Fibroblast of the conjunctiva (primary cell): Measurements from ENCODE around the gene LPP.
A peak's percentile ranks its signal among the peaks of the same experiment; 100 is the strongest.

Experiments used
- DNase-seq: peaks from one replicate; pipeline ENCODE4 v3.0.0-alpha.2; 2010; ENCODE audit warnings: low read depth

LPP gene

DNA sequence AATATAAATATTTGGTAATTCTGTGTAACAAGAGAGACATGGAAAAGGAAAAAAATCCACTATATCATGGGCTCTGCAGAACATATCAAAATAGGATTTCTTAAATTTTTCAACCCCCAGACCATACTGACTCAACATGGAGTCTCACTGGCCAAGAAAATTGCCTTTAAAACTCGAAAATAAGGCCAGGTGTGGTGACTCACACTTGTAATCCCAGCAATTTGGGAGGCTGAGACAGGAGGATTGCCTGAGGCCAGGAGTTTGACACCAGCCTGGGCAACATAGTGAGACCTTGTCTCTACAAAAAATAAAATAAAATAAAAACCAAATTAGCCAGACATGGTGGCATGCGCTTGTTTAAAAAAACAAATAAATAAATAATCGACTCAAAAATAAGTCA is 723.4 kb downstream of the LPP start:
- no peak for DNase-seq

DNA sequence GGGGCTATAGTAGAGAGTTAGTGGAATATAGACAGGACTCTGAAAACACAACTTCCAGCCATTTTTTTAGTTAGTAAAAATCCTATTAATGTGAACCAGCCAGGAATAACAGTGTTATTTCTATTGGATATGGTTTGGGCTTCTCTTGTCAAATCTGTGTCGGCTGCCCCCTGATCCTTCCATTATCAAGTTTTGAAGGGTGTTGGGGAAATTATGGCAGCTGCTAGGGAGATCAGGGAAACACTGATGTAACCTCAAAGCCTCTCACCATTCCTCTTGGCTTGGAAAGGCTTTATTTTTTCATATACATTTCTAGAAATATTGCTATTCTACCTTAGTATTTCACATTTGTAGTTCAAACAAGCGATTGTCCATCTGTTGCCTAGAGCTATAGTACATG is 724.1 kb downstream of the LPP start:
- no peak for DNase-seq

DNA sequence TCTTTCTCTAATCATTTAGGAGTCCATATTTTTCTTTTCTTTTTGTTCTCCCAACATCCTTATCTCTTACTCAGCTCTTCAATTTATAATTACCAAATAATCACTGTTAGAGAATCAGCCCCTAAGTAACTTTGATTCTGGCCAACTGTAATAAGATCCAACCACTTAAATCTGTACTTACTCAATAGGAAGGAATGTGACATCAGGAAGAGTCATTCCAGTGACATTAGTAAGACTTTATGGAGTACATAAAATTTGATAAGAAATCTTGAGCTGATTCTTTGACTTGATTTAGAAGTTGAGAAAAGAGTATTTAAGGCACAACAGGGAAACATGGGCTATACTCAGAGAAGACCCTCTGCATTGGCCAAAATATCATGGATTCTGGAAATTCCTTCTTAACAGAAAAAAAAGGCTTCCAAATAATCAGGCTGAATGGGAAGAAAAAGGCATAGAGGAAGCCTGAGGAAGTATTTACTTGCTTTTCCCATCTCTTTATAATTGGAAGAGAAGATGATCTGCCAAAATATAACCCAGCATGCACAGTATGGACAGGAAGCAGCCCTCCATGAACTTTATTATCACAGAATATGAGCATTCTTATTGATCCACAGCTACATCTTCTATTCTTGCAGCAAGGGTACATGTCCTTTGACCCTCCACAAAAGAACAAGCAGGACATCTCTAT is 728.1 kb downstream of the LPP start:
- DNase-seq: peak; percentile 81

DNA sequence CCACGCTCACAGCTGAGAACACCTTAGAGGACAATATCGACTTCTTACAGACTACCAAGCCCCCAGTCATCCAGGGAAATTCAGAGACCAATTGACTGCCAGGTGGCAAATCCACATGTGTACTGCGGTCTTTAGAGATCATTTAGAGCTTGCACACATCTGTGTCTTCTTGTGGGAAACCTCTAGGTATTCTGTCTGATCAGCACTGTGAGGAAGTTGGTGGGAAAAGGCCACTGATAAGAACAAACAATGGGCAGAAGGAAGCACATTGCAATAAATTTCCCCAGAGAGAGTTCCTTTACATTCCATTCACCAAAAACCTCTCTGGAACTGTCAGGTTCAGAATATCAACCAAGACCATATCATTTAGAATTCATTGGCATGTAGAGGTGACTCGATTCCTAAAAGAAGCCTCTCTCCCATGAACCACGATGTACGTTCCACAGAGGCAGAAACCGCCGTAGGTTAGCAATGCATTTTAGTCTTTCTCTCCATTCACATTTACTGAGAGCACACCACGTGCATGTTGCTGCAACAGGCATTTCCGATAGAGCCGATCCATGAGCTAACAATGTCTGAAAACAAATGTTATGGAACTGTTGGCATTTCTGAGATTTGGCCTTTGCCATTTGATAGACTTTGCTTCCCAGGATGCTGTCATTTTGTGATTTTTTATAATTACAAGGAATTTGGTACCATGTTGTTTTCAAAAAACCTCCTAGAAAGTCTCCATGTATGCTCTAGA is 730.5 kb downstream of the LPP start:
- DNase-seq: no peak

DNA sequence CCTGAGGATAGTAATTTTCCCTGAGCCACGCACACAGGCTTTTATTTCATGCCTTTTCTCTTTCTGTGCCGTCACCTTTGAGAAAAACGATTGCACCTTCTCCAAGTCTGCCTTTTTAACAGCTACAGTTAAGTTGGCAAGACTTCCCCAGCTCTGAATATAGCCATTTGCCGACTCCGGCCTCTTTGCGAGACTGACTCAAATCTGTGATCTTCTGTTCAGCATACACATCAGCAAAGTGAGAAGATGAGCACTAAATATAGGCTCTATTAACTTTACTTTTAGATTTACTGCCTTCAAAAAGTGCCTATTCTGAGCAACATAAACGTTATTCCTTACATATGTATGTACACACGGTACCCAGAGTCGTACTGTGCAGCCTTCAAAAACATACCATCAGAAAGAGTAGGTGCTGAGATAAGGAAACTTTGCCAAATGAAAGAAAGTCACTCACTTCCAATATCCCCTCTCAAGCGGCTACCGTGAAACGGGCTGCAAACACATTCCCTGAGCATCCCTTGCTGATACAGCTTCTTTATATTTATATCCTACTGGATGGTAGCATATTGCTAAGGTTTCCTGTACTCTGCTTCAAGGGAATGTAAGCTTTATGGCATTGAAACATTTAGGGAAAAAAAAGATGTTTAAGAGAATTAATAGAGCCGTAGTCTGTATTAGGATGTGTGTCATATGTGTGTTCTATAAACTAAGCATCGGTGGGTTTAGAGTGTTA is 734.5 kb downstream of the LPP start:
- DNase-seq: no peak

DNA sequence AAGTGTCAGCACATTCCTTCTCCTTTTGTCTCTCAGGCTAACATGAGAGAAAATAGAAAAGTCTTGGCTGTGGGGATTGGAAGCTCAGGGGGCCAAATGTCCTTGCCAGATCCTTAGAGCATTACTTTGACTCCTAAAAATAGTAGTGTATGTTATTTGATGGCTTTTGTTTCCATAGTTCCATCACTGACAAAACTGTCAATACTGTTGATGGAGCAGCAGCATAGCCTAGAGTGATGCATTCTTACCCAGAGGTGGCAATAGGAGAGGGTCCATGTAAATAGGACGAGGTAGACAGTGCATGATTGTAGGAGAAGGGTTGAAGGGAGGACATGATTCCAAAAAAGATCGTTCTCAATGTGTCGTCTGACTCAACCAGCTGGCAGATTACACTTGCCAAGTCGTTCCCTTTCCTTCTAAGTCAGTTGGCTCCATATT is 735.1 kb downstream of the LPP start:
- no peak for DNase-seq

DNA sequence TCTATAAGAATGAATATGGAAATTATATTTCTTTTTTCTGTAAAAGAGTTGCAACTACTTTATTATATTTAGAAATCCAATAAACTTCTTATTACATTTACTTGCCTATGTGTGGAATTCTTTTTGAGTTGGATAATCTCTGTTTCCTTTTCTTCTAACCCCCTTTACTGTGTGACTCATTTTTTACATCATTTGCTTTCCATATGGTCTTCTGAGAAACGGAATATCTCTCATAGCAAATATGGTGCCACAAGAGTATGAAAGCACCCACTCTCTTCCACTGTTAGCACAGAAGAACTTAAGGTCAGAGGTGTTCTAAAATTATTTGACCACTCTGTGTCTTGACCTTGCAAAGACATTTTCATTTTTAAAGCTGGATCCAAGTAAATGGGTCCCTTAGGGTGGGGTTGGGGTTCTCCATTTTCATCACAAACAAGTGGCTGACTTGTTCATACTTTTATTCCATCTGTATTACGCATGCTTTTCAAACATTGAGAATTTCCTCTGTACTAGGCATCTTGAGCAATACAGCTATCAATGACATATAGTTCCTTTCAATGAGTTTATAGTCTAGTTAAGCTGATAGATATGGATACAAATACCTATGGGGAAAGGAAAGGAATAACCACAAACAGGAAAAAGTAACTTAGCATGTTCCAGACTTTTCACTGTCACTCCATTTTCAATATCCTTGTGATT is 736.8 kb downstream of the LPP start:
- DNase-seq: peak; percentile 75

DNA sequence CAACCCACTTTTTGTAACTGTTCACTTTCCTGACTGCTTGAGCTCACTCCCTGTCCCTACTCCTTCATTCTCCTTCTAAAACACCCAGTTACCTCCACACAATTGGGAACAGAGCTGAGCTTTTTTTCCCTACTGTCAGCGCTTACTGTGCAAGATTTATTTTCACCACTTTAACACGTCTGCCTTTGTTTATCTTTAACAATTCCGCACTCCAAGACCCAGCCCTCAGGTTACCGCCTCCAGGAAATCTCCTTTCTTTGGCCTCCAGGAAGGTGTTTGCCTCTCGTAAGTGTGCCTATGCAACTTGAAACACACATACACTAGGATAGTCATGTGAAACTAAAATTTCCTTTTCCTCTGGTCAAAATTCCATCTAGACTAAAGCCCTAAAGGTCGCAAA is 745.9 kb downstream of the LPP start:
- no peak for DNase-seq

DNA sequence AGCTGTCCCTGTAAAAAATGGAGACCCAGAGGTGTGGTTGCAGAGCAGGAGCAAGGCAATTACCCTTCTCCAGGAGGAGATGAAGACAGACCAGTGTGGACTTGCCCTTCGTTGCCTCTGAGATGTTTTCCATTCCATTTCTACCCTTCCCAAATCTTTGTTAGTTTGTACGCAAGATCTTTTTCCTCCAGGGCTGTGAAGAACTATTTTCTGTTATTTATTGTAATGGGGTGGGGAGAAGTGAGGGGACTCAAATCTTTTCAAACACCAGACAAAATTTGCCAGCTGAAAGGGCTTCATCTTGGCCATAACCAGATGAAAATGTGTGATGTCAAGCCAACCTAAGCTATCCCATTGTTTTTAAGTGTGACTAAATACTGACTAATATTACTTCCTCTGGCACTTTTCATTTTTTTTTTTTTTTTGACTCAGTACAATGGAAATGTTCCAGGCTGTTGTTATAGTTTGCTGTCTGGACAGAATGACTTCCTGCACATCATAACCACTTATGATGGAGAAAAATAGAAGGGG is 746.5 kb downstream of the LPP start:
- DNase-seq: peak; percentile 60

DNA sequence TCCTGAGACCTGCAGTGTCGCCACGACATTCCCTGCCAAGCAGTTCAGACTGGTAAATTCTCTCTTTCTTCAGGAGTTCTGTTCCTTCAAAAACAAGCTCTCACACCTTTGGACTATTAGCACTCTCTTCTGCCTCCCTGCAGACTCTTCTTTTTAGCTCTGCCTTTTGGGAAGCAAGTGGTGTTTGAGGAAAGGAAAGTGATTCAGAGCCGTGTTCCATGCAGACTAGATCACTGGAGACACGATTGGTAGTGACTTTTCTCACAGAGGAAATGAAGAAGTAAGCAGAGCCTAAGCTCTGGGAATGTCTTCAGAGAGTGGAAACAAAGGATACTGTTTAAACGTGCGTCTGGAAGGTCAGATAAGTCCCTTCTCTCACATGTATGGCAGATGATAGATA is 747.2 kb downstream of the LPP start:
- DNase-seq: no peak

DNA sequence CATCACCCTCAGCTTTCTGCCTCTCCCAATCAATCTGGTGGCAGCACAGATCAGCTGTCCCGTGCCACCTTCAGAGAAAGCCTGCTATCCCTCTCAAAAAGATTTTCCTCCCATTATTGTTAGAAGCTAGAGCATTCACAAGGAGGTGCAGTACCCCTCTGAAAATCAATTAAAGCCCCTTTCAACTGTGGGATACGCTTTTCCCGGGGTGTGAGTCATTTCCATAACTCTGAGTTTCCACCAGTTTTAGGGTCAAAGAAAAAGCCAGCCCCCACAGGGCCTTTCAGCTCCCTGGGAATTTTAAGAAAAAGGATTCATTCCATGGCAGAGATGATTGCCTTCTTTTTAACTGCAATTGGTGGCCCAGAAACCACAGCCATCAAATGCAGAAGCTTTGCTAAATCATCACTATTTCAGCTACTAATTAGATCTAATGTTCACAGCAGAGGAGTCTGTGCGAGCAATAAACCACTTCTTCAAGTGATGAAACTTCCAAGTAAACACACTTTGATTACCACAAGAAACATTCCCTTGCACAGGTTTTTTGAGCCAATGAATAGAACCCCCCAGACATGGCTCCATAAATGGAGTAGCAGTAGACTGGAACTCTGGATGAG is 747.8 kb downstream of the LPP start:
- DNase-seq: no peak

DNA sequence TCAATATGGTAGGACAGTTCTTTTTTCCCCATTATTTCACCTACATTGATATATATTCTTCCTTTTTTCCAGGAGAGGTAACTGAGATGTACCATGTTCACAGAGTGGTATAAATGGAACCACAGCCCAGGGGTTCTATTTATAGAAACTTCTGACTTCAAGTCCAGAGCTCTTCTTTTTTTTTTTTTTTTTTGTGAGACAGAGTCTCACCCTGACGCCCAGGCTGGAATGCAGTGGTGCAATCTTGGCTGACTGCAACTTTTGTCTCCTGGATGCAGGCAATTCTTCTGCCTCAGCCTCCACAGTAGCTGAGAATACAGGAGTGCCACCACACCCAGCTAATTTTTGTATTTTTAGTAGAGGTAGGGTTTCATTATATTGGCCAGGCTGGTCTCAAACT is 750.7 kb downstream of the LPP start:
- no peak for DNase-seq

DNA sequence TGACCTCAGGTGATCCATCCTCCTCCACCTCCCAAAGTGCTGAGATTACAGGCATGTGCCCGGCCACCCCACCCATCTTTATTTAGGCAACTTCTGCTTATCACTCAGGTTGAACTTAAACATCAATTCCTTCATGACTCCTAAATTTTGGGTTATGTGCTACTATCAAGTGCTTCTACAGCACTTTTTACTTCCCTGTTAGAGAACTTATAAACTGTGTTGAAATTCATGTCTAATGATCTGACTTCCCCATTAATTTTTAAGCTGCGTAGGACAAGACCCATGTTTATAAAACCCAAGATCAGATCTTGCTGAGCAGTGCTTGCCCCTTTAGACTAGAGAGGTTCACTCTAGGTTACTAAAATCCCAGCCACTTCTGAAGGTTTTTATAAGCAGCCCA is 751.6 kb downstream of the LPP start:
- DNase-seq: no peak

DNA sequence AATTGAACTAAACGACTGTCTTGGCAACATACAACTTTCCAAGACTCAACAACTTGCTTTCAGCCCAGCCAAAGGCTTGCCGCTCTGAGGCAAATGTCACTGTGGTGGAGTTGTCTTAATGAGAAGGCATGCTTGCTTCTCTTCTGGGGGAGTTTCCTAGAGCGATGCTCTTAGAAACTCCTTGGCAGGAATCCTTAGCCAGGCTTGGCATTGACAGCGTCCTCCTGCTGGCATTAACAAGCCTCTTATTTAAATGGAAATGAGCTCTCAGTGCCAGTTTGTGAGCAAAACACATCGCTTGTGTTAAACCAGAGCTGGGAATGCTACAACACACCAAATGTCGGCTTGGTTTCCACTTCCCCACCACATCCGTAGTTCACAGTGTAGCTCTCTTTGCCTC is 752.3 kb downstream of the LPP start:
- no peak for DNase-seq

DNA sequence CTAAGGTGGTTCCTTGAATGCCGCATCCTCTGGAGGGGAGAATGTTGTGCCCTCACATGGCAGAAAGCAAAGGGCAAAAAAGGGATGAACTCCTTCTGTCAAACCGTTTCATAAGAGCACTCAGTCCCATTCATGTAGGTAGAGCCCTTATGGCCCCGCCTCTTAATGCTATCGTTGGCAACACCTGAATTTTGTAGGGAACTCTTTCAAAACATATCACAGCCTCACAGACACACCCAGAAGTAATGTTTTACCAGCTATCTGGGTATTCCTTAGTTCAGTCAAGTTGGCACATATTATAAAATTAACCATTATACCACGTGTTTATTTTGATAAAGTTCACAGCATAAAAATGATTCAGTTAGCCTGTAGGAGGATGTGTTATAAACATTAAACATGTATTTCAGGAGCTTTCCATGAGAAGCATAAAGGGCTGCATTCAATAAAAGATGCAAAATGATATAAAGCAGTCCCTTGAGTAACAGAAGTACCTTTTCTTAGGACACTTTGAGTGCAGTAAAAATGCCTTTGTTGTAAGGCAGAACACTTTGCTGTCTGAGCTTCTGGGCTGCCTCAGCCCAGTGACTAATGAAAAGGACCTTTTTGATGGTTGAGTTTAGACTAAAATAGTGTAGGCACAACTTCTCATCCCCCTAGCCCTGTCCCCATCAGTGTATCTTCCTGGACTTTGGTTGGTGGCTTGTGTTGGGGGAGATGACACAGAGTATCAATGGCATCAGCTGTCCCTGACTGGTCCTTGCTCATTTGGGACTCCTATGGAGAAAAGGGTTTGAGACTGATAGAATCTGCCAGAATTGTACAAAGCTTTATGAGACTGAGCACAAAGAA is 754.3 kb downstream of the LPP start:
- DNase-seq: no peak

DNA sequence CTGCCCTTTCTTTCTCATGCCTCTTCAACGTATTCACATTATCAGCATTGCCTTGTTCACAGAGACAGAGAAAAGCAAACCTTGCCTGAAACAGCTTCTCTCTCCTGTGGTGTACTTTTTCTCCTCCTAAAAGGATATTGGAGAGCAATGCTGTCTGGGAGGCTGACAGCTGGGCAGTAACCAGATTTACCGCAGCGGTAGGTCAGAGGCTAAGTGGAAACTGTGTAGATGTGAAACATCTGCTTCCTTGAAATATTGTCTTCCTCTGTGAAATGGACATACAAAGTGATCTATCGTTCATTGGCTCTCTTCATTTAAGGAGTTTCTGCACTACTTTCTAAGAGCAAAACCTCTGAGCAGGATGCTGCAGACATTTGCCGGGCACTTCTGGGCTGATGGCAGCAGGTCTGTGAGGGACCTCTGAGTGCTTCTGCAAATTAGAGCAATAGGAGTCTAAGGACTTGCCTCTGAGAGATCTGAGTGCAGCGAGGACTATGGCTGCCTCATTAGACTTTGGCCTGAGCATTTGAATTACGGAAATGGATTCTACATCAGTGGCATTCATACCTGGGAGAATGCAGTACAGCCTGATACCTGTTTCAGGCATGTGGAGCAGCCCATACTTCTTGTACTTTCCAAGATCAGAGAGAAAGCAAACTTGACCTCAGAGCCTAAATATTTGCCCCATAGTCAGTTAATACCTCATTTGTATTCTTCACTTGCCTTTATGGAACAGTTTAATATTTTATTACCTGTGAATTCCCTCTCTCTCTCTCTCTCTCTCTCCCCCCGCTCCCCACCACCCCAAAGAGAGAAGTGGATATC is 757.3 kb downstream of the LPP start:
- no peak for DNase-seq

DNA sequence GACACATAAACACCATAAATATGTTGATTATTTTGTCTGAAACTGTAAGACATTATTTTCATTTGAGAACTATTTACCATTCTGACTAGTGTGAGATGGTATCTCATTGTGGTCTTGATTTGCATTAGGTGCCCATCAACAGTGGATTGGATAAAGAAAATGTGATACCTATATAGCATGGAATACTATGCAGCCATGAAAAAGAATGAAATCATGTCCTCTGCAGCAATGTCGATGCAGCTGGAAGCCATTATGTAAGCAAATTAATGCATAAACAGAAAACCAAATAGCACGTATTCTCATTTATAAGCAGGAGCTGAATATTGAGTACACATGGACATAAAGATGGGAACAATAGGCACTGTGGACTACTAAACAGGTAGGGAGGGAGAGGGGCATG is 759.1 kb downstream of the LPP start:
- DNase-seq: no peak

DNA sequence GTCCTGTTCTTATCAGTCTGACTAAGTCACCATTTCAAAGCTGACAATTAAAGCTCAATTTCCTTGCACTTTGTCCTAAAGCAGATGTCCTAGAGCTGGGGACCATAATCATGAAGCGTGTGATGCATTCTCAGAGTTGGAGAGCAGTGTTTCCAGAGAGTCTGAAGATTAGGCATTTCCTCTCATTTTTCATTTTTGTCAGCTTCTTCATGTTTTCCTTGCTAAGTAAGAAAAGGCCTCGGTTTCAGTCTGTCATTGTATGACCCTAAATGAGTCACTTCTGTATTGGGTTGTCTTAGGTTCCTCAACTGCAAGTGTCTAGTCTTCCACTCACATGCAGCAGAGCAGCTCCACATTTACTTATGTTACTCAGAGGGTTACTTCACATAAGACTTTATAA is 760.6 kb downstream of the LPP start:
- no peak for DNase-seq

DNA sequence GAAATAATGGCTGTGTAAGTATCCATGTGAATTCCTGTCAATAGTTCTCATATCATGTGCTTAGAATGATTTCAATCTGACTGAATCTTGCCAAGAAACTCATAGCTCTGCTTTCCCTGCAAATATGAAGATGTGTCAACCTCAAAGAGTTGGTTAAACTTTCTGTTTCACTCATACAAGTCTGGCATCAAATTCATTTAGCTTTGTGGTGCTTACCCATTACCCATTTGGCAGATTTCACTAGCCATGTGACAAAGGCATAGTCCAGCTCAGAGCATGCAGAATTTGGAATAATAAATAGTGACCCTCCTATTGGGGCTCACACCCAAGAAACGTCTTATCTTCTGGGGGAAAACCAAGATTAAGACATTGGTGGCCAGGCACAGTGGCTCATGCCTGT is 761.2 kb downstream of the LPP start:
- peak; percentile 29 for DNase-seq

DNA sequence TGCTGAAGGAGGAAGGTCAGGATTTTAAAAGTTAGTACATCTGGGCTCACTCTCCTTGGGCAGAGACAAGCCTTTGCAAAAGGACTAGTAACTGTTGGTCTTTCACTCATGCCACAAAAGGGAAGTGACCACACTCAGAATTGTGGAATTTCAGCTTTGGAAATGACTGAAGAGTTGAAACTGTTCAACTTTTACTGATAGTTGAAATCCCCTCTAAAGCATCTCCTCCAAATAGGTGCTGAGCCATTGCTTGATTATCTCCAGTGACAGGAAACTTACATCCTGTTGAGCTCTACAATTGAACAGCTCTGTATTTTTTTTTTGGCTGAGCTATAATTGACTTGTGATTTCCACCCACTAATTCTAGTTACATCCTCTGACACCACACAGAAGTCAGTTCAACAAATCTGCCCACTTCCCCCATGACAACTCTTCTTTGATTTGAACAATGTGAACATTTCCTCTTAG is 763.0 kb downstream of the LPP start:
- no peak for DNase-seq
